GM10266 (cell line): ENCODE data around the gene GRIK4.

Experiments used
- DNase-seq: peaks from one replicate; pipeline ENCODE4 v3.0.0; 2012; ENCODE audit errors: extremely low spot score
- TF ChIP-seq, protein P1 (sequence below): IDR thresholded peaks from 2 replicates; pipeline ENCODE4 v1.5.1; 2012; ENCODE audit warnings: mild to moderate bottlenecking, low read depth; ENCODE audit not compliant: control insufficient read depth, insufficient read depth; ENCODE audit errors: missing control alignments

GRIK4 gene

DNA sequence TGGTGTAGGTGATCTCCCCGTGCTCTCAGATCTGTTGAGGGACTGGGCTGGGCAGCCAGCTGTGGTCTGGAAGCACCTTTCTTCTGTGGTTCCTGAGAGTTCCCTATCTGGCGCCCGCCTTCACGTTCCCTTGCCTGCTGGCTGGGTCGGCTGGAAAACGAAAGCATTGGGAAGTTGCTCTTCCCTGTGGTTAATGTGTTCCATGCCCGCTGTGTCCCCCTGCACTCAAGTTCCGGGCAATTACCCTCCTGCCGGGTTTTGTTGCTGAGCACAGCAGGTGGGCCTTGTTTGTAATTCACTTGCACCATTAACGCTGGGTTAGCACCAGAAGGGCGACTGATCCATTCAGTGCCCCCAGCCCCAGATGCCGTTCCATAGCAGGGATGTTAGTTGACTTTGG, 134.1 kb downstream of the GRIK4 start:
- DNase-seq = no peak
- TF ChIP-seq, protein P1, sequence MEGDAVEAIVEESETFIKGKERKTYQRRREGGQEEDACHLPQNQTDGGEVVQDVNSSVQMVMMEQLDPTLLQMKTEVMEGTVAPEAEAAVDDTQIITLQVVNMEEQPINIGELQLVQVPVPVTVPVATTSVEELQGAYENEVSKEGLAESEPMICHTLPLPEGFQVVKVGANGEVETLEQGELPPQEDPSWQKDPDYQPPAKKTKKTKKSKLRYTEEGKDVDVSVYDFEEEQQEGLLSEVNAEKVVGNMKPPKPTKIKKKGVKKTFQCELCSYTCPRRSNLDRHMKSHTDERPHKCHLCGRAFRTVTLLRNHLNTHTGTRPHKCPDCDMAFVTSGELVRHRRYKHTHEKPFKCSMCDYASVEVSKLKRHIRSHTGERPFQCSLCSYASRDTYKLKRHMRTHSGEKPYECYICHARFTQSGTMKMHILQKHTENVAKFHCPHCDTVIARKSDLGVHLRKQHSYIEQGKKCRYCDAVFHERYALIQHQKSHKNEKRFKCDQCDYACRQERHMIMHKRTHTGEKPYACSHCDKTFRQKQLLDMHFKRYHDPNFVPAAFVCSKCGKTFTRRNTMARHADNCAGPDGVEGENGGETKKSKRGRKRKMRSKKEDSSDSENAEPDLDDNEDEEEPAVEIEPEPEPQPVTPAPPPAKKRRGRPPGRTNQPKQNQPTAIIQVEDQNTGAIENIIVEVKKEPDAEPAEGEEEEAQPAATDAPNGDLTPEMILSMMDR = no peak

DNA sequence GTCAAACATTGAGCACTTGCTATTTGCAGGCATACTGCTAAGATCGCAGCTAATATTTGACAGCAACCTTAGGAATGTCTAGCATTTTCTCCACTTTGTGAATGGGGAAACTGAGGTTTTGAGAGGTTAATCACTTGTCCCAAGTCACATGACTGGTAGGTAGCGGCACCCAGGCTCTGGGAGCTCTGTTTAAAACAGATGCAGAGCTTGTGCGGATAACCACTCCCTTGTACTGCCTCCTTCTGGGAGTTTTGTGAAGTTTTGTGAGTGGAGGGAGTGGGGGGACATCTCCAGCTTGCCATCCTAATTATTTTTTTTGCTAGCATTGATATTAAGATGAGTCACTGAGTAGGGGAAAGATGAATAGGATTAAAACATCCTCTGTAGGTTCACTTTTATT, 134.7 kb downstream of the GRIK4 start:
- DNase-seq = no peak
- TF ChIP-seq, protein P1 = no peak

DNA sequence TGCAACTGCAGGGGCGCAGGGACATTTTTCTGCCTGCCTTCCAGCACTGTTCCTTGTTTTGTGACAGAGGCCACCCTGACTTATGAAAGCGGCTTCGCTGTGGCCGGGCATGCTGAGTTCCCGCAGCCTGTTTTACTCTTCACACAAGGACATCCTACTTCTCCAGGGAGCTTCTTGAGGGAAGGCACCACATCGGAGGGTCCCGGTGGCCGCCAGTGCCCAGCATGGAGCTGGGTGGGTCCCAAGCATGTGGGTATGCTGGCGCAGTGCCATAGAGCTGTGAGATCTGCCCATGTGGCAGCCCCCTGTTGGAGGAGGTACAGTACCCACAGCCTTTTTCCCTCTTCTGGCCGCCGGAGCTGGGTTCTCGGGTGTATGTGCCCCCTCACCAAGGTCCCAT, 136.1 kb downstream of the GRIK4 start:
- TF ChIP-seq, protein P1 = no peak
- no peak for DNase-seq

DNA sequence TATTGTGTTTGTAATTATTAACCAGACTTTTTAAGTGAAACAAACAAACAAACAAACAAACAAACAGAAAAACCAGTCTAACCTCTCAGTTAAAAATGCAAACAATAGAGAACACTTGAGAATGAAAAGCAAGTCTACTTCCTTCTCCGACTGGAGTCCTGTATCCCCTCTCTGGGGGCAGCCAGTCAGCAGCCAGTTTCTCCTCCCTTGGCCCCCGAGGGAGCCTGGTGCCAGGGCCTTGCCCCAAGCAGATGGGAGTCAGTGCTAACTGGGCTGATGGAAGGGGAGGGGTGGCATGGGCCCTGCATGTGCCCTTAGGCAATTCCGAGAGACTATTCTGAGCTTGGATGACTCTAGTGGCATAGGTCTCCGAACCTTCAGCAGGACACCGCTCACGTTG, 137.2 kb downstream of the GRIK4 start:
- TF ChIP-seq, protein P1 = no peak
- DNase-seq = no peak

DNA sequence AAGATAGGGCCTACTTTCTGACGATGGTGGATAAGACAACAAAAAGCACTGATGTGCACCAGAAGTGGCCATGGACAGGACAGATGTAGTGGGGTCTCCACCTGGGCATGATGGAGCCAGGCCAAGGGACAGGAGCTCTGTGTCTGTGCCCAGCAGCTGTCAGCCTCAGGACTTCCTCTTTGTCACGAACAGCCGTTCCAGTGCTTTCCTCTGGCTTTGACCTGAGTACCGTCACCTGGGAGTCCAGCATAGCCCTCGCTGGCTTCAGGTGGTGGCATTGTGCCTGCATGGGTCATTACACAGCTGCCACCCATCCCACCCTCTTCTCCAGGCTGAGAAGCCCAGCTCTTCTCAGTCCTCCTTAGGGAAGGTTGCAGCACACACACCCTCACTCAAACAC, 137.8 kb downstream of the GRIK4 start:
- TF ChIP-seq, protein P1 = no peak
- DNase-seq = no peak

DNA sequence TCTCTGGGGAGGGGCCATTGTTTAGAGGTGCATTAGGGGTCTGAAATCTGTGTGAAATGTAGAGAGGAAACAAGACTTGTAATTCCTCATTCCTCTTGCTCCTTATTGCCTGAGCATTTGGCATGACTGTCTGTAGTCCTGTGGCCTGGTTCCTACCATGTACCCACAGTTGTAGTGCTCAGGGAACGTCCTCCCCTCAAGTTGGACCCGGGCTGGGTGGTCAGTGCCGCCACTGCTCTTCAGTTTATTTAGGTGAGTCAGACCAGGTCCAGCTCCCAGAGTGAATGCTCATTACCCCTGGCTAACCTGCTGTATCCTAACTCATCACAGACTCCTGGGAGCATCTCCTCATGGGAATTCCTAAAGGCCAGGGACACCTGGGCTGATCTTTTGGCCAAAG, 139.8 kb downstream of the GRIK4 start:
- no peak for DNase-seq
- TF ChIP-seq, protein P1 = no peak

DNA sequence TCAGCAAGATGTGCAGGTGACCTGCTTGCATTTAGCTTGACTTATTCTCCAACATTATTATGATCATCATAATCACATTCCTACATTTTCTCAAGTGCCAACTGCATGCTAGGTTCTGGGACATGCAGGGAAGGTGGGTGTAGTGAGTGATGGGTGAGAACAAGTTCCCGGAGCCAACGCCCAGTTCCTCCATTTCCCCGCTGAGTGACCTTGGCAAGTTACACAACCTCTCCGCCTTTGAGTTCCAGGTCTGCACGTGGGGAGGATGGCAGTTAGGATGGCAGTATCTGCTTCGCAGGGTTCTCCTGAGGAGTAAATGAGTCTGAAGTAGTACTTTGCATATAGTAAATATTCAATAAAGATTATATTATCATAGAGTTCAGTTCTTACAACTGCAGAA, 140.3 kb downstream of the GRIK4 start:
- DNase-seq = no peak
- TF ChIP-seq, protein P1 = no peak
